Measurements from ENCODE around the gene AUTS2.

GRCh38 chr7:70636169-70636568 lies 1037.9 kb downstream of the AUTS2 start:
- TF ChIP-seq CTCF (IDR thresholded peaks at IDR 0.05; ENCODE audit: low read length) (no peak), EZH2 (IDR thresholded peaks at IDR 0.05; ENCODE audit: borderline replicate concordance, low read length) (no peak)

All from OCI-LY1 (cell line).